Stimulated activated CD4-positive, alpha-beta T cell treated with anti-CD3 and anti-CD28 coated beads, Interleukin-2, amount 100 ng/mL, for 4 hours (primary cell): ENCODE results near the gene TMSB15C.
"Not testable (repeated sequence)": the region's sequence is repeated elsewhere in the genome, so short reads cannot be mapped to it uniquely, and the experiment has no call there.

ENCODE experiments used
- DNase-seq: peaks from one replicate; pipeline ENCODE4 v3.0.0-alpha.2; 2020; ENCODE audit warnings: low read depth

Gene TMSB15C

GRCh38 chrX:104075778-104076445, at the start of gene TMSB15C:
Gene TMSB15C (minus strand): TSS chrX:104076236.
- not testable (repeated sequence) for DNase-seq

- DNase-seq: no peak
Measured at GRCh38 chrX:104122829-104123228, 46.8 kb upstream of the TMSB15C start.

- no peak for DNase-seq
Measured at GRCh38 chrX:104118765-104119164, 42.7 kb upstream of the TMSB15C start.

GRCh38 chrX:104117759-104118158, 41.7 kb upstream of the TMSB15C start:
- no peak for DNase-seq

GRCh38 chrX:104113222-104113965, 37.4 kb upstream of the TMSB15C start:
- DNase-seq: peak; percentile 28

- no peak for DNase-seq
Measured at GRCh38 chrX:104112326-104112951, 36.4 kb upstream of the TMSB15C start, which contains the start of gene ZCCHC18. Gene ZCCHC18 (plus strand): TSS chrX:104112523. CDS start chrX:104114112, 1,589 bp downstream.

GRCh38 chrX:104110491-104111240, 34.6 kb upstream of the TMSB15C start:
- DNase-seq: not testable (repeated sequence)

GRCh38 chrX:104108955-104109354, 32.9 kb upstream of the TMSB15C start:
- no peak for DNase-seq

- DNase-seq: no peak
Measured at GRCh38 chrX:104105330-104106262, 29.6 kb upstream of the TMSB15C start.

GRCh38 chrX:104104676-104105075, 28.6 kb upstream of the TMSB15C start:
- DNase-seq: no peak

- DNase-seq: no peak
Measured at GRCh38 chrX:104098919-104099318, 22.9 kb upstream of the TMSB15C start.

- peak; percentile 27 for DNase-seq
Measured at GRCh38 chrX:104098151-104098808, 22.2 kb upstream of the TMSB15C start.

GRCh38 chrX:104085919-104086318, 9.9 kb upstream of the TMSB15C start:
- no peak for DNase-seq

- DNase-seq: no peak
Measured at GRCh38 chrX:104085477-104085876, 9.4 kb upstream of the TMSB15C start.

- DNase-seq: no peak
Measured at GRCh38 chrX:104084534-104085277, 8.7 kb upstream of the TMSB15C start.

GRCh38 chrX:104084063-104084462, 8.0 kb upstream of the TMSB15C start:
- no peak for DNase-seq

GRCh38 chrX:104077854-104078253, 1.8 kb upstream of the TMSB15C start:
- not testable (repeated sequence) for DNase-seq

GRCh38 chrX:104062636-104063035, 13.4 kb downstream of the TMSB15C start:
- not testable (repeated sequence) for DNase-seq

GRCh38 chrX:104054956-104055355, 21.1 kb downstream of the TMSB15C start:
- DNase-seq: not testable (repeated sequence)

GRCh38 chrX:104047171-104047570, 28.9 kb downstream of the TMSB15C start:
- DNase-seq: no peak
